ENCODE results near the gene CADPS2.

DNA sequence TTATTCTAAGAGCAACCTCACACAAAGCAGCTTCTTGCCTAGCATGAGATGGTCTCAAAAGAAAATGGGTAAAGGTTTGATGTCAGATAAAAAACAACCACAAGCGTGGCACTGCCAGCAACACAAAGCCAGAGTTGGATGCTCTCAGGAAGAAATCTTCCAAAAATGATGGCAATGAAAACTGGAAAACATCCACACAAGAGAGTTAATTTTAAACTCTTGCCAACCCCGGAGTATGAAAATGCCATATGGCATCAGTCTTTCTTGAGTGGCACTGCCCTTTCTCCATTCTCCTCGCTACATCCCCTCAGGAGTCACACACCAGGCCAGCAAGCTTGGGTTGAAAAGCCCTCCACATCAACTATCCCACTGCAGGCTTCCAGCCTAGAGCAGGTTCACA is 41.0 kb downstream of the CADPS2 start:
- TF ChIP-seq CTCF (IDR thresholded peaks at IDR 0.05) (no peak), POLR2A (IDR thresholded peaks at IDR 0.05) (no peak)

Data from right lobe of liver (tissue), 4 donors.